Testis (tissue), 3 donors: ENCODE results near the gene TPO. TPM values are rescaled to one million over a fixed set of nuclear protein-coding genes. Genes with fewer than 3 reads are reported as not detected.

ENCODE experiments used
- DNase-seq: peaks from one replicate; pipeline ENCODE4 v3.0.0-alpha.2; 2019
- H3K27ac ChIP-seq, 2 donors: fragments of 200-600 bp; sonication (generic); one replicate each; pipeline ENCODE4 v1.5.1; 2019
- H3K27me3 ChIP-seq: fragments of 200-600 bp; sonication (generic); one replicate; pipeline ENCODE4 v1.5.1; 2019
- H3K36me3 ChIP-seq: fragments of 200-600 bp; sonication (generic); one replicate; pipeline ENCODE4 v1.5.1; 2017; ENCODE audit warnings: low read depth; ENCODE audit errors: missing control alignments
- H3K4me1 ChIP-seq: fragments of 200-600 bp; sonication (generic); one replicate; pipeline ENCODE4 v1.5.1; 2019
- H3K4me3 ChIP-seq, 2 donors: fragments of 200-600 bp; sonication (generic); one replicate each; pipeline ENCODE4 v1.5.1; 2017 to 2019
- H3K9me3 ChIP-seq: fragments of 200-600 bp; sonication (generic); one replicate; pipeline ENCODE4 v1.5.1; 2017
- POLR2A ChIP-seq: fragments of 450-650 bp; IDR thresholded peaks from one replicate; pipeline ENCODE4 v1.6.1; 2017; ENCODE audit warnings: antibody characterized with exemption, mild to moderate bottlenecking, moderate library complexity
- WGBS, 2 donors: methylation state at CpG; one replicate each; pipeline ENCODE4 v1.1.5; 2018; 5-methylcytosine and 5-hydroxymethylcytosine counted together
- intact Hi-C: fragments of 100-400 bp; cut with DNase I; formaldehyde crosslinking; loops from one replicate; pipeline ENCODE4 v1.15.1; 2023; ENCODE audit warnings: low total_unique reads
- polyA plus RNA-seq: library from polyadenylated mRNA; stranded (reverse); fragments of 350-450 nt; fragmentation: Illumina TruSeq; extraction: RNeasy Lipid Tissue Mini Kit (QIAGEN cat#74804); gene quantifications from one replicate; pipeline ENCODE4 v1.2.3, GENCODE V29; 2014; ENCODE audit warnings: low read depth, low replicate concordance; ENCODE audit not compliant: insufficient read depth
- total RNA-seq, 2 donors: library from RNA; depleted of rRNA; stranded (reverse); fragments of >200 nt; gene quantifications; one replicate each; pipeline ENCODE4 v1.2.3, GENCODE V29; 2016
- TF ChIP-seq, protein P1 (sequence below), 3 experiments: fragments of 450-650 bp in 2 of 3; fragments of 200-600 bp in 1 of 3; sonication (generic) in 1 of 3; IDR thresholded peaks; one replicate each; pipeline ENCODE4 v1.5.1; 2016 to 2019; ENCODE audit warnings: antibody characterized with exemption in 3 of 3, mild to moderate bottlenecking in 2 of 3, moderate library complexity in 1 of 3

TPO gene
- total and polyA plus RNA-seq, 3 donors from 2014 or later, result 2.9 to 5.6 (median 2.9) TPM

DNA sequence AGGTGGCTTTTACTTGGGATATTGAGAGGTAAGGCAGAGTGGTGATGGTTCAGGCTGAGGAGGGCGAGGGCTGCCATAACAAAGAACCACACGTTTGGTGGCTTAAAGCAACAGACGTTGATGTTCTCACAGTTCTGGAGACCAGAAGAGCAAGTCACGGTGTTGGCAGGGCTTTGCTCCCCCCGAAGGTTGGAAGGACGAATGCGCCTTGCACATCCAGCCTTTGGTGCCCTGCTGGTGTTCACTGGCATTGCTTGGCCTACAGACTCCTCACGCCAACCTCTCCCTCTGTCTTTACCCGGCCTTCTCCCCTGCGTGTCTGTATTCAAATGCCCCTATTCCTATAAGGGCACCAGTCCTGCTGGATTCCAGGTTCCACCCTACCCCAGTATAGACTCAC, 125.4 kb downstream of the TPO start:
- DNase-seq, result peak; percentile 43
- no peaks in the 10 kb centered on the region for H3K9me3 ChIP-seq

DNA sequence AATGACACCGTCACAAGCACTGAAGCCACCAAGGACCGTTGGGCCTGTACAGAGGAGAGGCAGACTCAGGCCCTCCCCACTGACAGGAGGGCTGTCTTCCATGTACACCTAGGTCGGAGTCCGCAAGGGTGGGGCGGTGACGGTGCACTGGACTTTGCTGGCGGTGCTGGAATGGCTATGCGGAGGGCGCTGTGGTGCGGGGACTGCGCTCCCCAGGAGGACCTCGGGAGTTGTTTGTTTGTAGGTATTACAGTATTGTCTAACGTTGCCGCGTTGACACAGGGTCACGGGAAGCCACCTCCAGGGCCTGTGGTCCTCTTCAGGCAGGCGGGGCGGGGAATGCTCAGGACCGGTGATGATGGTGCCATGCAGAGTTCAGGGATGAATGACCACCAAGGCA, 126.2 kb downstream of the TPO start:
- Histone ChIP-seq H3K4me3 (no peak overlapping the region), H3K36me3 (no peaks in the 10 kb centered on the region), H3K4me1 (no peaks in the 10 kb centered on the region), H3K27me3 (no peaks in the 10 kb centered on the region), H3K9me3 (no peaks in the 10 kb centered on the region), H3K27ac (no peak overlapping the region)
- no peak for TF ChIP-seq POLR2A
- TF ChIP-seq, protein P1, sequence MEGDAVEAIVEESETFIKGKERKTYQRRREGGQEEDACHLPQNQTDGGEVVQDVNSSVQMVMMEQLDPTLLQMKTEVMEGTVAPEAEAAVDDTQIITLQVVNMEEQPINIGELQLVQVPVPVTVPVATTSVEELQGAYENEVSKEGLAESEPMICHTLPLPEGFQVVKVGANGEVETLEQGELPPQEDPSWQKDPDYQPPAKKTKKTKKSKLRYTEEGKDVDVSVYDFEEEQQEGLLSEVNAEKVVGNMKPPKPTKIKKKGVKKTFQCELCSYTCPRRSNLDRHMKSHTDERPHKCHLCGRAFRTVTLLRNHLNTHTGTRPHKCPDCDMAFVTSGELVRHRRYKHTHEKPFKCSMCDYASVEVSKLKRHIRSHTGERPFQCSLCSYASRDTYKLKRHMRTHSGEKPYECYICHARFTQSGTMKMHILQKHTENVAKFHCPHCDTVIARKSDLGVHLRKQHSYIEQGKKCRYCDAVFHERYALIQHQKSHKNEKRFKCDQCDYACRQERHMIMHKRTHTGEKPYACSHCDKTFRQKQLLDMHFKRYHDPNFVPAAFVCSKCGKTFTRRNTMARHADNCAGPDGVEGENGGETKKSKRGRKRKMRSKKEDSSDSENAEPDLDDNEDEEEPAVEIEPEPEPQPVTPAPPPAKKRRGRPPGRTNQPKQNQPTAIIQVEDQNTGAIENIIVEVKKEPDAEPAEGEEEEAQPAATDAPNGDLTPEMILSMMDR (IDR thresholded peaks at IDR 0.05), result no peak
- intact Hi-C loops, result no loop called here
- DNase-seq, result no peak
- WGBS, 2 donors, result 88 to 93% methylated on average over 11 to 19 of the region's 19 CpGs

More for the DNA sequence above, 125.4 kb downstream of the TPO start:
- intact Hi-C loops, result no loop called here
- Histone ChIP-seq H3K36me3 (no peaks in the 10 kb centered on the region), H3K4me3 (no peak overlapping the region), H3K4me1 (no peaks in the 10 kb centered on the region), H3K27ac (no peak overlapping the region), H3K27me3 (no peaks in the 10 kb centered on the region)
- WGBS, 2 donors, result 62 to 63% methylated on average over 10 of the region's 10 CpGs
- no peak for TF ChIP-seq POLR2A
- TF ChIP-seq, protein P1 (IDR thresholded peaks at IDR 0.05), result peak in 1 of 3 experiments; percentile 24

DNA sequence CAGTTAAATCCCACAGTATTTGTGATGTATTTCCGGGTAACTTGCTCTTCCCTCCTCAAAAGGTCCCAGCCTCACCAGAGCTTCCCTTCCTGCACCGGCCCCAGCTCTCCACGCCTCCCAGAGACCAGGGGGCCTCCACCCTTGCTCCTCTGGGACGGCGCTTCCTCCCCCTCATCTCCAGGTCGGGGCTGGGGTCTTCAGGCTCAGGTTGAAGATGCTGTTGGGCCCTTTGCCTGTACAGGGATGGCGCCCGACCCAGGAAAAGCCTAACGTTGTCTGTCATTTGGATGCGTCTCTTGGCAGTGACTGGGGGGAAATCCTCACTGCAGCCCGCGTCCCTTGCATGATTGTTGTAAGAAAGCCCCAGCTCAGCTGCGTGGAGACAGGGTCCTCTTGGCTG, 126.7 kb downstream of the TPO start:
- no peaks in the 10 kb centered on the region for H3K9me3 ChIP-seq
- intact Hi-C loops, result loop anchor here (10.0 kb wide), 1 partner anchor 585 kb away; the partner anchor contains the start of gene SNTG2
- H3K27ac ChIP-seq, result no peak overlapping the region
- no peak for DNase-seq
- 57 to 75% methylated on average over 13 of the region's 13 CpGs for WGBS, 2 donors
- no peak for TF ChIP-seq POLR2A
- TF ChIP-seq, protein P1 (IDR thresholded peaks at IDR 0.05), result no peak
- no peaks in the 10 kb centered on the region for H3K36me3 ChIP-seq
- no peaks in the 10 kb centered on the region for H3K27me3 ChIP-seq
- H3K4me1 ChIP-seq, result no peaks in the 10 kb centered on the region
- no peak overlapping the region for H3K4me3 ChIP-seq

DNA sequence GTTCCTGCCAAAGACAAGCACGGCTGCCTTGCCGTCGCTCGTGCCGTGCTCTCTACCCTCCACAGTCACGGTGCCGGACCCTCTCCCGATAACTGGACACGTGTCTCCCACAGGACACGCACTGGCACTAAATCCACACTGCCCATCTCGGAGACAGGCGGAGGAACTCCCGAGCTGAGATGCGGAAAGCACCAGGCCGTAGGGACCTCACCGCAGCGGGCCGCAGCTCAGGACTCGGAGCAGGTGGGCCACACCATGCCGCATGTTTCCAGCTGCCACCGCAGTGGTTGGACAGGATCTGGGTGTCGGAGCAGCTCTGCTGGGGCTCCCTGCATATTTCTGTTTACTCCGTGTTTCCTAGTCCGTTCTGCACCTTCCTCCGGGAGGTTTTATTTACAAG, 127.2 kb downstream of the TPO start:
- H3K4me1 ChIP-seq, result no peaks in the 10 kb centered on the region
- 66 to 71% methylated on average over 25 of the region's 25 CpGs for WGBS, 2 donors
- H3K36me3 ChIP-seq, result no peaks in the 10 kb centered on the region
- H3K4me3 ChIP-seq, result no peak overlapping the region
- H3K27me3 ChIP-seq, result no peaks in the 10 kb centered on the region
- TF ChIP-seq, protein P1 (IDR thresholded peaks at IDR 0.05), result no peak
- no peak for TF ChIP-seq POLR2A
- no peaks in the 10 kb centered on the region for H3K9me3 ChIP-seq
- DNase-seq, result no peak
- H3K27ac ChIP-seq, result no peak overlapping the region
- intact Hi-C loops, result loop anchor here (10.0 kb wide), 1 partner anchor 586 kb away; the partner anchor contains the start of gene SNTG2

DNA sequence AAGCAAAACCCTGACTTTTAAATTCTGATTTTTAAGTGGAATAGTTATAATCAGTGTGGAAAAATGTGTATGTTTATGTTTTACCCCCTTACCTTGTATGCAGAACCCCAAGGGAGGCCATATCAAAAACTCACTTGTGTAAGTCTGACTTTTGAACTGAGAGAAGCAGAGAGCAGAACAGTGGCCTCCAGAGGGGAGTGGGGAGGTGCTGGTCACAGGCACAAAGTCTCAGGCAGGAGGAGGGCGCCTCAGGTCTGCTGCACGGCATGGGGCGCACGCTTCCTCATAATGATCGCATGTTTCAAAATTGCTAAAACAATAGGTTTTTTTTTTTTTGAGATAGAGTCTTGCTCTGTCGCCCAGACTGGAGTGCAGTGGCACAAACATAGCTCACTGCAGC, 127.8 kb downstream of the TPO start:
- H3K9me3 ChIP-seq, result no peaks in the 10 kb centered on the region
- H3K27ac ChIP-seq, result no peak overlapping the region
- no peak overlapping the region for H3K4me3 ChIP-seq
- WGBS, 2 donors, result 73 to 83% methylated on average over 6 of the region's 6 CpGs
- TF ChIP-seq, protein P1 (IDR thresholded peaks at IDR 0.05), result no peak
- no peak for TF ChIP-seq POLR2A
- no peak for DNase-seq
- no peaks in the 10 kb centered on the region for H3K36me3 ChIP-seq
- intact Hi-C loops, result loop anchor here (10.0 kb wide), 1 partner anchor 586 kb away; the partner anchor contains the start of gene SNTG2
- no peaks in the 10 kb centered on the region for H3K27me3 ChIP-seq
- no peaks in the 10 kb centered on the region for H3K4me1 ChIP-seq
